ENCODE measurements around the gene SGCB.

The SGCB gene

GRCh38 chr4:52032005-52032404 is 6.1 kb downstream of the SGCB start:
- intact Hi-C loops (cut with DNase I), result no loop called here
- DNase-seq, result no peak

- DNase-seq, result no peak
- intact Hi-C loops (cut with DNase I), result no loop called here
Measured at GRCh38 chr4:52028970-52029369, 9.1 kb downstream of the SGCB start.

GRCh38 chr4:52019936-52020657 is 18.0 kb downstream of the SGCB start, which contains the start of gene LRRC66:
Gene LRRC66, minus strand, starts transcription at chr4:52020363. Its CDS starts 2,750 bp downstream, at chr4:52017613.
- intact Hi-C loops (cut with DNase I), result loop anchor here (5.0 kb wide), 1 partner anchor 123 kb away; no protein-coding TSS in a partner anchor
- DNase-seq, result no peak

GRCh38 chr4:52017814-52018213 is 20.3 kb downstream of the SGCB start:
- intact Hi-C loops (cut with DNase I), result no loop called here
- DNase-seq, result no peak

- intact Hi-C loops (cut with DNase I), result no loop called here
- DNase-seq, result no peak
Measured at GRCh38 chr4:52016981-52017380, 21.1 kb downstream of the SGCB start.

- intact Hi-C loops (cut with DNase I), result no loop called here
- peak in 1 of 42 donors; percentile 7 for DNase-seq
Measured at GRCh38 chr4:52015366-52015765, 22.7 kb downstream of the SGCB start.

GRCh38 chr4:52014903-52015302 is 23.2 kb downstream of the SGCB start:
- intact Hi-C loops (cut with DNase I), result no loop called here
- DNase-seq, result no peak

GRCh38 chr4:52012651-52013050 is 25.4 kb downstream of the SGCB start:
- no peak for DNase-seq
- intact Hi-C loops (cut with DNase I), result no loop called here

GRCh38 chr4:52010986-52011385 is 27.1 kb downstream of the SGCB start:
- no peak for DNase-seq
- intact Hi-C loops (cut with DNase I), result no loop called here

- intact Hi-C loops (cut with DNase I), result no loop called here
- no peak for DNase-seq
Measured at GRCh38 chr4:52006887-52007286, 31.2 kb downstream of the SGCB start.

GRCh38 chr4:52005604-52006273 is 32.4 kb downstream of the SGCB start:
- intact Hi-C loops (cut with DNase I), result no loop called here
- DNase-seq, result no peak

GRCh38 chr4:52004414-52004813 is 33.7 kb downstream of the SGCB start:
- no peak for DNase-seq
- intact Hi-C loops (cut with DNase I), result no loop called here

GRCh38 chr4:52001616-52002015 is 36.5 kb downstream of the SGCB start:
- DNase-seq, result no peak
- intact Hi-C loops (cut with DNase I), result no loop called here

- no peak for DNase-seq
- intact Hi-C loops (cut with DNase I), result no loop called here
Measured at GRCh38 chr4:51999250-51999649, 38.8 kb downstream of the SGCB start.

- intact Hi-C loops (cut with DNase I), result no loop called here
- DNase-seq, result no peak
Measured at GRCh38 chr4:51998837-51999236, 39.3 kb downstream of the SGCB start.

- intact Hi-C loops (cut with DNase I), result no loop called here
- no peak for DNase-seq
Measured at GRCh38 chr4:51997647-51998046, 40.5 kb downstream of the SGCB start.

GRCh38 chr4:51995647-51996220 is 42.4 kb downstream of the SGCB start:
- intact Hi-C loops (cut with DNase I), result no loop called here
- no peak for DNase-seq
